EL (cell line): ENCODE measurements around the gene AHI1.

Source experiments
- DNase-seq: peaks from one replicate; pipeline ENCODE4 v3.0.0-alpha.2; 2016

The AHI1 gene

GRCh38 chr6:135323979-135324378, 173.6 kb downstream of the AHI1 start:
- no peak for DNase-seq

GRCh38 chr6:135323202-135323668, 174.3 kb downstream of the AHI1 start:
- DNase-seq, result no peak

GRCh38 chr6:135322427-135323201, 174.9 kb downstream of the AHI1 start:
- DNase-seq, result no peak

GRCh38 chr6:135320721-135321621, 176.6 kb downstream of the AHI1 start:
- DNase-seq, result no peak

- DNase-seq, result no peak
These were observed 177.7 kb downstream of the AHI1 start for GRCh38 chr6:135319819-135320218.

GRCh38 chr6:135318738-135319469, 178.6 kb downstream of the AHI1 start:
- DNase-seq, result no peak

- DNase-seq, result no peak
These were observed 183.0 kb downstream of the AHI1 start for GRCh38 chr6:135314543-135314942.

GRCh38 chr6:135311446-135312200, 185.9 kb downstream of the AHI1 start:
- no peak for DNase-seq

- DNase-seq, result no peak
These were observed 187.2 kb downstream of the AHI1 start for GRCh38 chr6:135310291-135310690.

GRCh38 chr6:135306740-135307420, 190.7 kb downstream of the AHI1 start:
- no peak for DNase-seq

GRCh38 chr6:135306166-135306565, 191.4 kb downstream of the AHI1 start:
- no peak for DNase-seq

GRCh38 chr6:135305684-135306083, 191.9 kb downstream of the AHI1 start:
- DNase-seq, result no peak

- DNase-seq, result no peak
These were observed 192.7 kb downstream of the AHI1 start for GRCh38 chr6:135304883-135305282.

GRCh38 chr6:135301304-135301703, 196.2 kb downstream of the AHI1 start:
- no peak for DNase-seq

GRCh38 chr6:135300576-135300975, 197.0 kb downstream of the AHI1 start:
- peak; percentile 24 for DNase-seq

GRCh38 chr6:135299256-135299655, 198.3 kb downstream of the AHI1 start:
- DNase-seq, result peak; percentile 79

GRCh38 chr6:135298455-135298854, 199.1 kb downstream of the AHI1 start:
- DNase-seq, result no peak

- DNase-seq, result no peak
These were observed 200.8 kb downstream of the AHI1 start for GRCh38 chr6:135296715-135297114.

- DNase-seq, result no peak
These were observed 202.5 kb downstream of the AHI1 start for GRCh38 chr6:135295085-135295484.

GRCh38 chr6:135291288-135292076, 206.1 kb downstream of the AHI1 start:
- peak; percentile 46 for DNase-seq

- DNase-seq, result no peak
These were observed 207.7 kb downstream of the AHI1 start for GRCh38 chr6:135289816-135290215.
